Cardiac muscle cell (in vitro differentiated cells and primary cell): ENCODE results near the gene ZNF107. TPM values are rescaled to one million over a fixed set of nuclear protein-coding genes. Genes with fewer than 3 reads are reported as not detected.

ENCODE experiments used
- DNase-seq, 2 donors: peaks; one replicate each; pipeline versions ENCODE4 v3.0.0 to v3.0.0-alpha.2; 2010 to 2017; ENCODE audit warnings: low read depth in 1 of 2, low spot score in 1 of 2
- H3K27ac ChIP-seq: fragments of 200-600 bp; sonication (generic); 2 replicates; pipeline ENCODE4 v1.5.1; 2016
- H3K27me3 ChIP-seq: fragments of 200-600 bp; sonication (generic); 2 replicates; pipeline ENCODE4 v1.6.0; 2016; ENCODE audit warnings: control low read depth
- H3K36me3 ChIP-seq: fragments of 200-600 bp; sonication (generic); 2 replicates; pipeline ENCODE4 v1.5.1; 2016; ENCODE audit warnings: control low read depth
- H3K4me1 ChIP-seq: fragments of 200-600 bp; sonication (generic); 2 replicates; pipeline ENCODE4 v1.8.1; 2017; ENCODE audit warnings: low read depth, mild to moderate bottlenecking, mixed run types
- H3K4me3 ChIP-seq: fragments of 200-600 bp; sonication (generic); 2 replicates; pipeline ENCODE4 v1.5.1; 2016; ENCODE audit warnings: mild to moderate bottlenecking
- H3K9me3 ChIP-seq: fragments of 200-600 bp; sonication (generic); 2 replicates; pipeline ENCODE4 v1.5.1; 2017; ENCODE audit warnings: low read depth, mild to moderate bottlenecking, control low read depth
- CTCF ChIP-seq: IDR thresholded peaks from 2 replicates; pipeline ENCODE4 v1.5.1; 2012; ENCODE audit warnings: low read depth, mild to moderate bottlenecking, low read length
- polyA plus RNA-seq: library from polyadenylated mRNA; unstranded; fragments of >200 nt; fragmentation: Nextera tagmentation; extraction: Ambion mirVana; gene quantifications from 2 replicates; pipeline ENCODE4 v1.2.1, GENCODE V29; 2016
- total RNA-seq: library from RNA; depleted of rRNA; stranded (reverse); fragments of >200 nt; gene quantifications from 2 replicates; pipeline ENCODE4 v1.2.3, GENCODE V29; 2016

ZNF107 gene
- total and polyA plus RNA-seq, 2 experiments from 2014 or later: 2.1 to 2.4 TPM

- H3K36me3 ChIP-seq: no peaks in the 10 kb centered on the region
- H3K27me3 ChIP-seq: no peaks in the 10 kb centered on the region
- TF ChIP-seq CTCF: no peak
- no peaks in the 10 kb centered on the region for H3K4me1 ChIP-seq
- peaks cover 4% of the 10 kb centered on the region for H3K9me3 ChIP-seq
- DNase-seq: no peak
- no peak overlapping the region for H3K27ac ChIP-seq
- H3K4me3 ChIP-seq: no peak overlapping the region
These were observed 26.5 kb upstream of the ZNF107 start for GRCh38 chr7:64639267-64640001.

GRCh38 chr7:64640504-64640903 is 25.4 kb upstream of the ZNF107 start:
- no peak overlapping the region for H3K4me3 ChIP-seq
- no peaks in the 10 kb centered on the region for H3K4me1 ChIP-seq
- DNase-seq: no peak
- no peak for TF ChIP-seq CTCF
- peaks cover 4% of the 10 kb centered on the region for H3K9me3 ChIP-seq
- no peak overlapping the region for H3K27ac ChIP-seq
- no peaks in the 10 kb centered on the region for H3K36me3 ChIP-seq
- no peaks in the 10 kb centered on the region for H3K27me3 ChIP-seq

DNA sequence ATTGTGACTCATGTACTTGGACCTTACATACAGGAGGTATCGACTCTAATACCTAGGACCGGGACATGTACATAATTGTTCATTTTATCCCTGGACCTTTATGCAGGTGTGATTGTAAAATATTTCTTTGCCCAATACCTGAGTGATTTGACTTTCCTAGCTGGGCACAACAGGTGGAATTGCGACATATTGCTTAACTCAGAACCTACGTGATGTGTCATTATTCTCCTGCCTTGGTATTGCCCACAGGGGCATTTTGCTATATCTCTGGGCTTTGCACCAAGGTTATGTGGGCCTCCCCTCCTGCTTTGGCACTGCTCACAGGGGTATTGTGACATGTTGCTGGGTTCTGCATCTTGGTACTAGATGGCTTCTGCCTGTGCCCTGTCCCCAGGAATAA is 23.9 kb upstream of the ZNF107 start:
- H3K9me3 ChIP-seq: peaks cover 4% of the 10 kb centered on the region
- H3K27me3 ChIP-seq: no peaks in the 10 kb centered on the region
- no peaks in the 10 kb centered on the region for H3K4me1 ChIP-seq
- TF ChIP-seq CTCF: no peak
- H3K4me3 ChIP-seq: no peak overlapping the region
- DNase-seq: no peak
- no peak overlapping the region for H3K27ac ChIP-seq
- H3K36me3 ChIP-seq: no peaks in the 10 kb centered on the region

- Histone ChIP-seq H3K9me3 (peaks cover 4% of the 10 kb centered on the region), H3K4me3 (no peak overlapping the region), H3K4me1 (no peaks in the 10 kb centered on the region), H3K27me3 (no peaks in the 10 kb centered on the region), H3K36me3 (no peaks in the 10 kb centered on the region), H3K27ac (no peak overlapping the region)
- TF ChIP-seq CTCF: no peak
- no peak for DNase-seq
These were observed 23.1 kb upstream of the ZNF107 start for GRCh38 chr7:64642875-64643274.

GRCh38 chr7:64643566-64643965 is 22.4 kb upstream of the ZNF107 start:
- TF ChIP-seq CTCF: no peak
- no peaks in the 10 kb centered on the region for H3K27me3 ChIP-seq
- no peaks in the 10 kb centered on the region for H3K4me1 ChIP-seq
- no peak for DNase-seq
- H3K9me3 ChIP-seq: peaks cover 4% of the 10 kb centered on the region
- no peak overlapping the region for H3K27ac ChIP-seq
- no peaks in the 10 kb centered on the region for H3K36me3 ChIP-seq
- H3K4me3 ChIP-seq: no peak overlapping the region

DNA sequence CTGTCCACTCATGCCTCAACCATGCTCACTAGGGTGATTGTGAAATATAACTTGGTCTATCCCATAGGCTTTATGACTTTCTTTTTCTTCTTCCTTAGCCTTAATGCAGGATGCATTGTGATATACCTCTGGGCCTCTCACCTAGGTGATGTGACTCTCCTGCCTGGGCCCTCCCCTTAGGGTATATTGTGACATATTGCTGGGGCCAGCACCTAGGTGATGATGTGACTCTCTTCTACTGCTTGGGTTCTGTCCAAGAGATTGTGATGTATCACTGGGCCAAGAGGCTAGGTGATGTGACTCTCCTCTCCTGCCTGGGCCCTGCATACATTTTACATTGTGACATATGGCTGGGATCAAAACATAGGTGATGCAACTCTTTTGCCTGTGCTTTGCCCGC is 14.7 kb upstream of the ZNF107 start:
- Histone ChIP-seq H3K27me3 (no peaks in the 10 kb centered on the region), H3K36me3 (no peaks in the 10 kb centered on the region), H3K9me3 (no peaks in the 10 kb centered on the region), H3K4me3 (no peak overlapping the region), H3K27ac (no peak overlapping the region), H3K4me1 (no peaks in the 10 kb centered on the region)
- no peak for TF ChIP-seq CTCF
- DNase-seq: no peak
